Stomach (tissue), 4 donors: ENCODE data around the gene TSFM.

Experiments used
- EP300 ChIP-seq: sonication (generic); formaldehyde crosslinking; IDR thresholded peaks from one replicate; pipeline ENCODE4 v1.6.1; 2017; ENCODE audit warnings: antibody characterized with exemption
- POLR2A ChIP-seq, 4 donors: fragments of 450-650 bp; IDR thresholded peaks; one replicate each; pipeline ENCODE4 v1.6.1; 2016; ENCODE audit warnings: antibody characterized with exemption in 4 of 4, control low read depth in 2 of 4, mild to moderate bottlenecking in 1 of 4, moderate library complexity in 1 of 4
- POLR2AphosphoS5 ChIP-seq, 3 donors: sonication (generic); formaldehyde crosslinking; IDR thresholded peaks; one replicate each; pipeline ENCODE4 v1.6.1; 2016; ENCODE audit warnings: antibody characterized with exemption in 3 of 3
- TF ChIP-seq, protein P1 (sequence below), 7 experiments: fragments of 450-650 bp in 4 of 7; fragments of 200-600 bp in 3 of 7; sonication (generic) in 3 of 7; IDR thresholded peaks; one replicate each; pipeline ENCODE4 v1.5.1; 2016 to 2019; ENCODE audit warnings: antibody characterized with exemption in 7 of 7, control low read depth in 2 of 7, mild to moderate bottlenecking in 1 of 7

DNA sequence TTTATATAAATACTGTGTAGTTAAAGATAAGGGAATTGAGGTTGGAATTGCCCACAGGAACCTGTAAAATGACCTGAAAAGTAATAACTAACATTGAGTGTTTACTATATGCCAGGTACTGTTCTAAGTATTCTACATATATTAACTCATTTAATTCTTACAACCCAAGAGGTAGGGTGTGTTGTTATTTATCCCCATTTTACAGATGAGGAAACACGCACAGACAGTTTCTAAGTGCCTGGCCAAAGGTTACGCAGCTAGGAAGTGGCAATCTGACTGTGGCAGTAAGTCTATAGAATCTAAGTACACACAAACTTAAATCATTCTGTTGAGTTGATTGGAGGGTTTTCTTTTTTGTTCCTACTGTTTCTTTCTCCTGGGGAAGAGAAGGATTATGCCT lies 38.8 kb upstream of the TSFM start:
- TF ChIP-seq POLR2A (IDR thresholded peaks at IDR 0.05) = no peak
- TF ChIP-seq, protein P1, sequence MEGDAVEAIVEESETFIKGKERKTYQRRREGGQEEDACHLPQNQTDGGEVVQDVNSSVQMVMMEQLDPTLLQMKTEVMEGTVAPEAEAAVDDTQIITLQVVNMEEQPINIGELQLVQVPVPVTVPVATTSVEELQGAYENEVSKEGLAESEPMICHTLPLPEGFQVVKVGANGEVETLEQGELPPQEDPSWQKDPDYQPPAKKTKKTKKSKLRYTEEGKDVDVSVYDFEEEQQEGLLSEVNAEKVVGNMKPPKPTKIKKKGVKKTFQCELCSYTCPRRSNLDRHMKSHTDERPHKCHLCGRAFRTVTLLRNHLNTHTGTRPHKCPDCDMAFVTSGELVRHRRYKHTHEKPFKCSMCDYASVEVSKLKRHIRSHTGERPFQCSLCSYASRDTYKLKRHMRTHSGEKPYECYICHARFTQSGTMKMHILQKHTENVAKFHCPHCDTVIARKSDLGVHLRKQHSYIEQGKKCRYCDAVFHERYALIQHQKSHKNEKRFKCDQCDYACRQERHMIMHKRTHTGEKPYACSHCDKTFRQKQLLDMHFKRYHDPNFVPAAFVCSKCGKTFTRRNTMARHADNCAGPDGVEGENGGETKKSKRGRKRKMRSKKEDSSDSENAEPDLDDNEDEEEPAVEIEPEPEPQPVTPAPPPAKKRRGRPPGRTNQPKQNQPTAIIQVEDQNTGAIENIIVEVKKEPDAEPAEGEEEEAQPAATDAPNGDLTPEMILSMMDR (IDR thresholded peaks at IDR 0.05) = no peak
- TF ChIP-seq EP300 = no peak
- TF ChIP-seq POLR2AphosphoS5 (IDR thresholded peaks at IDR 0.05) = no peak
